Esophagus muscularis mucosa (tissue), 4 donors: ENCODE results near the gene SLC27A2. TPM values are rescaled to one million over a fixed set of nuclear protein-coding genes. Genes with fewer than 3 reads are reported as not detected.
"Not testable (repeated sequence)": the region's sequence is repeated elsewhere in the genome, so short reads cannot be mapped to it uniquely, and the experiment has no call there.

ENCODE experiments used
- DNase-seq: peaks from one replicate; pipeline ENCODE4 v3.0.0-alpha.2; 2017; ENCODE audit errors: extremely low spot score
- H3K27ac ChIP-seq, 4 donors: fragments of 200-600 bp; sonication (generic); replicated peaks in 1 of 4; 1 replicate in 3 of 4; 2 replicates in 1 of 4; pipeline ENCODE4 v1.5.1; 2016 to 2019; ENCODE audit warnings: mild to moderate bottlenecking in 1 of 4
- H3K27me3 ChIP-seq, 4 donors: fragments of 200-600 bp; sonication (generic); one replicate each; pipeline versions ENCODE4 v1.5.1 to v1.6.0; 2016 to 2019
- H3K36me3 ChIP-seq, 4 donors: fragments of 200-600 bp; sonication (generic); one replicate each; pipeline ENCODE4 v1.5.1; 2016 to 2019
- H3K4me1 ChIP-seq, 4 donors: fragments of 200-600 bp; sonication (generic); one replicate each; pipeline ENCODE4 v1.5.1; 2016 to 2019
- H3K4me3 ChIP-seq, 4 donors: fragments of 200-600 bp; sonication (generic); 1 replicate in 2 of 4; 2 replicates in 2 of 4; pipeline ENCODE4 v1.5.1; 2016 to 2019; ENCODE audit warnings: mild to moderate bottlenecking in 4 of 4, moderate library complexity in 1 of 4
- H3K9me3 ChIP-seq, 4 donors: fragments of 200-600 bp; sonication (generic); 1 replicate in 3 of 4; 2 replicates in 1 of 4; pipeline ENCODE4 v1.5.1; 2016 to 2019
- EP300 ChIP-seq: sonication (generic); formaldehyde crosslinking; IDR thresholded peaks from one replicate; pipeline ENCODE4 v1.6.1; 2017; ENCODE audit warnings: antibody characterized with exemption
- POLR2A ChIP-seq: fragments of 450-650 bp; IDR thresholded peaks from one replicate; pipeline ENCODE4 v1.6.1; 2017; ENCODE audit warnings: antibody characterized with exemption, moderate library complexity, mild to moderate bottlenecking, low read depth
- POLR2AphosphoS5 ChIP-seq, 2 donors: sonication (generic); formaldehyde crosslinking; IDR thresholded peaks; one replicate each; pipeline ENCODE4 v1.6.1; 2017; ENCODE audit warnings: antibody characterized with exemption in 2 of 2
- WGBS: methylation state at CpG from one replicate; pipeline ENCODE4 v1.1.5; 2018; 5-methylcytosine and 5-hydroxymethylcytosine counted together
- intact Hi-C: fragments of 100-400 bp; cut with DNase I; formaldehyde crosslinking; loops from one replicate; pipeline ENCODE4 v1.15.1; 2023
- total RNA-seq, 4 donors: library from RNA; depleted of rRNA; stranded (reverse); fragments of >200 nt; gene quantifications; one replicate each; pipeline versions ENCODE4 v1.1.0 to v1.2.1, GENCODE V29; 2016
- TF ChIP-seq, protein P1 (sequence below), 3 experiments: fragments of 200-600 bp in 2 of 3; fragments of 450-650 bp in 1 of 3; sonication (generic) in 2 of 3; IDR thresholded peaks; one replicate each; pipeline ENCODE4 v1.5.1; 2017 to 2019; ENCODE audit warnings: antibody characterized with exemption in 3 of 3, mild to moderate bottlenecking in 2 of 3, moderate library complexity in 1 of 3

The SLC27A2 gene
- total RNA-seq, 4 donors from 2014 or later: 0.42 to 1.8 TPM; not detected in 2

DNA sequence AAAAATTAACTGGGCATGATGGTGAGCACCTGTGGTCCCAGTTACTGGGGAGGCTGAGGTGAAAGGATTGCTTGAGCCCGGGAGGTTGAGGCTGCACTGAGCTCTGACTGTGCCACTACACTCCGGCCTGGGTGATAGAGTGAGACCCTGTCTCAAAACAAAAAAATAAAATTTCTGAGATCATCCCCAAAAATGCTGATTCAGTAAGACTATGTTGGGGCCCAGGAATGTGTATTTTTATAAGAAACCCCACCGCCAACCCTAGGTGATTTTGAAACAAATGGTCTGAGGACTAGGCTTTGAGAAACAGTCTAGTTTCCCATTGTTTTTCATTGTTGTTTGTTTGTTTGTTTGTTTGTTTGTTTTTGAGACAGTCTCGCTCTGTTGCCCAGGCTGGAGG lies 4.1 kb downstream of the SLC27A2 start:
- TF ChIP-seq, protein P1, sequence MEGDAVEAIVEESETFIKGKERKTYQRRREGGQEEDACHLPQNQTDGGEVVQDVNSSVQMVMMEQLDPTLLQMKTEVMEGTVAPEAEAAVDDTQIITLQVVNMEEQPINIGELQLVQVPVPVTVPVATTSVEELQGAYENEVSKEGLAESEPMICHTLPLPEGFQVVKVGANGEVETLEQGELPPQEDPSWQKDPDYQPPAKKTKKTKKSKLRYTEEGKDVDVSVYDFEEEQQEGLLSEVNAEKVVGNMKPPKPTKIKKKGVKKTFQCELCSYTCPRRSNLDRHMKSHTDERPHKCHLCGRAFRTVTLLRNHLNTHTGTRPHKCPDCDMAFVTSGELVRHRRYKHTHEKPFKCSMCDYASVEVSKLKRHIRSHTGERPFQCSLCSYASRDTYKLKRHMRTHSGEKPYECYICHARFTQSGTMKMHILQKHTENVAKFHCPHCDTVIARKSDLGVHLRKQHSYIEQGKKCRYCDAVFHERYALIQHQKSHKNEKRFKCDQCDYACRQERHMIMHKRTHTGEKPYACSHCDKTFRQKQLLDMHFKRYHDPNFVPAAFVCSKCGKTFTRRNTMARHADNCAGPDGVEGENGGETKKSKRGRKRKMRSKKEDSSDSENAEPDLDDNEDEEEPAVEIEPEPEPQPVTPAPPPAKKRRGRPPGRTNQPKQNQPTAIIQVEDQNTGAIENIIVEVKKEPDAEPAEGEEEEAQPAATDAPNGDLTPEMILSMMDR (IDR thresholded peaks at IDR 0.05): no peak
- TF ChIP-seq POLR2A (no peak), EP300 (no peak), POLR2AphosphoS5 (IDR thresholded peaks at IDR 0.05) (no peak)
- Histone ChIP-seq H3K27ac (no peak overlapping the region), H3K36me3 (no peaks in the 10 kb centered on the region), H3K4me1 (peaks cover 11 to 16% (median 12%) of the 10 kb centered on the region in 4 donors), H3K9me3 (no peaks in the 10 kb centered on the region), H3K27me3 (peaks cover 0 to 34% (median 9%) of the 10 kb centered on the region in 4 donors), H3K4me3 (no peak overlapping the region)
- intact Hi-C loops: no loop called here
- 97% methylated on average over 4 of the region's 4 CpGs for WGBS
- no peak for DNase-seq

DNA sequence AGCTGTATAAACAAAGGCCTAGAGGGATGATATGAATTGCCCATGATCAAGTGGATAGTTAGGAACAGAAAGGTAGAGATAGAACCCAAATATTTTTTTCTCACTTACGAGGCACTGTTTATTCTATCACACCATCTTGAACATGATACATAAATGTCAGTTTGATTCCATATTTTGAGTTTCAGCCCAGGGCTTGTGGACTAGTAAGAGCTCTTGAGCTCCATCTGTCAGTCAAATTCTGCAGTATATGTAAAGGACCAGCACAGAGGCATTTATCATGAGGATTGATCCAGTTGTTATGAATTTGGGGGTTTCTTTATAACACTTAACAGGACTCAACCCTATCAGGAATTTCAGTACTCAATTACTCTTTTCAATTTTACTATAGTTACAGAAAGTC lies 4.8 kb downstream of the SLC27A2 start:
- H3K4me1 ChIP-seq: peaks cover 11 to 13% (median 11%) of the 10 kb centered on the region in 4 donors
- no peaks in the 10 kb centered on the region for H3K36me3 ChIP-seq
- H3K27me3 ChIP-seq: peaks cover 0 to 27% (median 7%) of the 10 kb centered on the region in 4 donors
- no peak overlapping the region for H3K27ac ChIP-seq
- TF ChIP-seq, protein P1 (IDR thresholded peaks at IDR 0.05): no peak
- TF ChIP-seq POLR2AphosphoS5 (IDR thresholded peaks at IDR 0.05) (no peak), POLR2A (no peak), EP300 (no peak)
- no peak for DNase-seq
- intact Hi-C loops: no loop called here
- H3K9me3 ChIP-seq: no peaks in the 10 kb centered on the region
- H3K4me3 ChIP-seq: no peak overlapping the region
- 74% methylated on average over 1 of the region's 1 CpG for whole genome bisulfite sequencing

- intact Hi-C loops: no loop called here
- TF ChIP-seq POLR2AphosphoS5 (IDR thresholded peaks at IDR 0.05): no peak
- no peak for DNase-seq
- WGBS: 81% methylated on average over 2 of the region's 2 CpGs
- no peaks in the 10 kb centered on the region for H3K36me3 ChIP-seq
- H3K4me3 ChIP-seq: no peak overlapping the region
- H3K9me3 ChIP-seq: no peaks in the 10 kb centered on the region
- peaks cover 0 to 20% (median 4%) of the 10 kb centered on the region in 4 donors for H3K27me3 ChIP-seq
- no peak overlapping the region for H3K27ac ChIP-seq
- peaks cover 3 to 5% (median 4%) of the 10 kb centered on the region in 4 donors for H3K4me1 ChIP-seq
Measured at GRCh38 chr15:50187525-50187924, 5.5 kb downstream of the SLC27A2 start.

- TF ChIP-seq EP300 (no peak), POLR2A (no peak), POLR2AphosphoS5 (IDR thresholded peaks at IDR 0.05) (no peak)
- TF ChIP-seq, protein P1 (IDR thresholded peaks at IDR 0.05): no peak
- no peaks in the 10 kb centered on the region for H3K36me3 ChIP-seq
- H3K4me3 ChIP-seq: no peak overlapping the region
- peaks cover 0 to 15% (median 1%) of the 10 kb centered on the region in 4 donors for H3K27me3 ChIP-seq
- H3K27ac ChIP-seq: no peak overlapping the region
- H3K9me3 ChIP-seq: no peaks in the 10 kb centered on the region
- intact Hi-C loops: no loop called here
- WGBS: 94% methylated on average over 2 of the region's 2 CpGs
- no peak for DNase-seq
- peaks cover 0 to under 1% (median 0%) of the 10 kb centered on the region in 4 donors for H3K4me1 ChIP-seq
Measured at GRCh38 chr15:50187997-50188396, 6.0 kb downstream of the SLC27A2 start.

- H3K9me3 ChIP-seq, H3K36me3 ChIP-seq, H3K4me1 ChIP-seq, H3K4me3 ChIP-seq, H3K27me3 ChIP-seq, intact Hi-C loops, H3K27ac ChIP-seq, DNase-seq: not testable (repeated sequence)
- WGBS: 99% methylated on average over 5 of the region's 5 CpGs
Measured at GRCh38 chr15:50188793-50189192, 6.8 kb downstream of the SLC27A2 start.

- no peak overlapping the region for H3K27ac ChIP-seq
- DNase-seq: no peak
- no peaks in the 10 kb centered on the region for H3K4me1 ChIP-seq
- H3K27me3 ChIP-seq: peaks cover 0 to under 1% (median 0%) of the 10 kb centered on the region in 4 donors
- no peaks in the 10 kb centered on the region for H3K9me3 ChIP-seq
- intact Hi-C loops: no loop called here
- no peak for TF ChIP-seq POLR2AphosphoS5 (IDR thresholded peaks at IDR 0.05)
- no peak for TF ChIP-seq POLR2A
- no peak for TF ChIP-seq EP300
- TF ChIP-seq, protein P1 (IDR thresholded peaks at IDR 0.05): no peak
- H3K36me3 ChIP-seq: no peaks in the 10 kb centered on the region
- no peak overlapping the region for H3K4me3 ChIP-seq
Measured at GRCh38 chr15:50189633-50190032, 7.6 kb downstream of the SLC27A2 start.
